Measurements from ENCODE around the gene CCDC142. TPM values are rescaled to one million over a fixed set of nuclear protein-coding genes. Genes with fewer than 3 reads are reported as not detected.
A peak's percentile ranks its signal among the peaks of the same experiment; 100 is the strongest.

Gene CCDC142
- total and polyA plus RNA-seq, 9 of the 15 experiments (the other 6 are each of a cell fraction or from before 2014, with no cell fraction given) = 0.55 to 11.7 (median 7.2) TPM

DNA sequence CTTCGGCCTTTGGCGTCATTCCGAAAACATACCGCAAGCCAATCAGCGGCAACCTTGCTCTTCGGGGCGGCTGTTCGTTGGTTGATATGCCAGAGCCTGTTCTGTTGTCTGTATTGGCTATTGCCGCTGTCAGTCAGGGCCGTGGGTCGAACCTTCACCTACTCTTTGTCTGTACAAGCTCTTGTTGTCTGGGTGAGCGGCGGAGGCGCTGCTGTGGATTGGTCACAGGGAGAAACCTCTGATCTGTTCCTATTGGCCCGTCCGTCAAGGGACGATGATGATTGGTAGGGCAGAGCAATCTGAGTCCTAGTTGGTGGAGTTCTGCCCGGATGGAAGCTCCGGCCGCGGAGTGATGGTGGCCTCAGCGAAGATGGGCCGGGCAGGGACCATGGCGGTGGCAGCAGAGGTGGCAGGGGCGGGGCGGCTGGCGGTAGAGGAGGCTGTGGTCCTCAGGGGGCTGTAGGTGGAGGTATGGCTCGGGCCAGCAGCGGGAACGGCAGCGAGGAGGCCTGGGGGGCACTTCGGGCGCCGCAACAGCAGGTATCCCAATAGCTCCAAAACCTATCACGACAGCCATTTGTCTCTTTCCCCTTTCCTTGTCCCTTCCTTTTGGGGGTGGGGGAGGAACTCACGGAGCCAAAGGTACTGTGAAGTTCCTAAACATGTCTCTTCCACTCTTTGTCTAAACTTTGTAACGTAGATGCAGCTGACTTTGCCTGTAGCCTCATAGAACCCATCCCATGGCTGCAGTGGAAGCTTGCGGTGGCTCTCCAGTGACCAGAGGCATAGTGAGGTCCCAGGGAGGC, 24.5 kb downstream of the CCDC142 start, which contains the start of gene WBP1 (continued):
- TF ChIP-seq, protein P1, sequence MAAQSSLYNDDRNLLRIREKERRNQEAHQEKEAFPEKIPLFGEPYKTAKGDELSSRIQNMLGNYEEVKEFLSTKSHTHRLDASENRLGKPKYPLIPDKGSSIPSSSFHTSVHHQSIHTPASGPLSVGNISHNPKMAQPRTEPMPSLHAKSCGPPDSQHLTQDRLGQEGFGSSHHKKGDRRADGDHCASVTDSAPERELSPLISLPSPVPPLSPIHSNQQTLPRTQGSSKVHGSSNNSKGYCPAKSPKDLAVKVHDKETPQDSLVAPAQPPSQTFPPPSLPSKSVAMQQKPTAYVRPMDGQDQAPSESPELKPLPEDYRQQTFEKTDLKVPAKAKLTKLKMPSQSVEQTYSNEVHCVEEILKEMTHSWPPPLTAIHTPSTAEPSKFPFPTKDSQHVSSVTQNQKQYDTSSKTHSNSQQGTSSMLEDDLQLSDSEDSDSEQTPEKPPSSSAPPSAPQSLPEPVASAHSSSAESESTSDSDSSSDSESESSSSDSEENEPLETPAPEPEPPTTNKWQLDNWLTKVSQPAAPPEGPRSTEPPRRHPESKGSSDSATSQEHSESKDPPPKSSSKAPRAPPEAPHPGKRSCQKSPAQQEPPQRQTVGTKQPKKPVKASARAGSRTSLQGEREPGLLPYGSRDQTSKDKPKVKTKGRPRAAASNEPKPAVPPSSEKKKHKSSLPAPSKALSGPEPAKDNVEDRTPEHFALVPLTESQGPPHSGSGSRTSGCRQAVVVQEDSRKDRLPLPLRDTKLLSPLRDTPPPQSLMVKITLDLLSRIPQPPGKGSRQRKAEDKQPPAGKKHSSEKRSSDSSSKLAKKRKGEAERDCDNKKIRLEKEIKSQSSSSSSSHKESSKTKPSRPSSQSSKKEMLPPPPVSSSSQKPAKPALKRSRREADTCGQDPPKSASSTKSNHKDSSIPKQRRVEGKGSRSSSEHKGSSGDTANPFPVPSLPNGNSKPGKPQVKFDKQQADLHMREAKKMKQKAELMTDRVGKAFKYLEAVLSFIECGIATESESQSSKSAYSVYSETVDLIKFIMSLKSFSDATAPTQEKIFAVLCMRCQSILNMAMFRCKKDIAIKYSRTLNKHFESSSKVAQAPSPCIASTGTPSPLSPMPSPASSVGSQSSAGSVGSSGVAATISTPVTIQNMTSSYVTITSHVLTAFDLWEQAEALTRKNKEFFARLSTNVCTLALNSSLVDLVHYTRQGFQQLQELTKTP (IDR thresholded peaks at IDR 0.05; ENCODE audit: low read depth in 1 of 2, partially characterized antibody in 2 of 2) = no peak
- TF ChIP-seq CBX5 (IDR thresholded peaks at IDR 0.05; ENCODE audit: borderline replicate concordance, low read depth) (no peak), RUNX1 (IDR thresholded peaks at IDR 0.05; ENCODE audit: low read depth) (no peak), CREM (IDR thresholded peaks at IDR 0.05; ENCODE audit: low read depth) (peak; percentile 46; the same call in 1 of the 2 replicates), RFX5 (IDR thresholded peaks at IDR 0.05; ENCODE audit: low read depth, low read length) (no peak), ZNF584 (CRISPR knock-in tag; IDR thresholded peaks at IDR 0.05; ENCODE audit: low read depth) (no peak), RFX7 (CRISPR knock-in tag; IDR thresholded peaks at IDR 0.05) (no peak), MBD2 (IDR thresholded peaks at IDR 0.05; ENCODE audit: borderline replicate concordance, low read depth) (peak; percentile 94), ZNF143 (CRISPR knock-in tag; IDR thresholded peaks at IDR 0.05) (no peak), ZNF696 (CRISPR knock-in tag; conservative IDR thresholded peaks at IDR 0.05) (no peak), ZNF174 (CRISPR knock-in tag; IDR thresholded peaks at IDR 0.05) (no peak)
- TF ChIP-seq, protein P2, sequence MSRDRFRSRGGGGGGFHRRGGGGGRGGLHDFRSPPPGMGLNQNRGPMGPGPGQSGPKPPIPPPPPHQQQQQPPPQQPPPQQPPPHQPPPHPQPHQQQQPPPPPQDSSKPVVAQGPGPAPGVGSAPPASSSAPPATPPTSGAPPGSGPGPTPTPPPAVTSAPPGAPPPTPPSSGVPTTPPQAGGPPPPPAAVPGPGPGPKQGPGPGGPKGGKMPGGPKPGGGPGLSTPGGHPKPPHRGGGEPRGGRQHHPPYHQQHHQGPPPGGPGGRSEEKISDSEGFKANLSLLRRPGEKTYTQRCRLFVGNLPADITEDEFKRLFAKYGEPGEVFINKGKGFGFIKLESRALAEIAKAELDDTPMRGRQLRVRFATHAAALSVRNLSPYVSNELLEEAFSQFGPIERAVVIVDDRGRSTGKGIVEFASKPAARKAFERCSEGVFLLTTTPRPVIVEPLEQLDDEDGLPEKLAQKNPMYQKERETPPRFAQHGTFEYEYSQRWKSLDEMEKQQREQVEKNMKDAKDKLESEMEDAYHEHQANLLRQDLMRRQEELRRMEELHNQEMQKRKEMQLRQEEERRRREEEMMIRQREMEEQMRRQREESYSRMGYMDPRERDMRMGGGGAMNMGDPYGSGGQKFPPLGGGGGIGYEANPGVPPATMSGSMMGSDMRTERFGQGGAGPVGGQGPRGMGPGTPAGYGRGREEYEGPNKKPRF (IDR thresholded peaks at IDR 0.05; ENCODE audit: low read depth, low read length) = no peak
- TF ChIP-seq, protein P3, sequence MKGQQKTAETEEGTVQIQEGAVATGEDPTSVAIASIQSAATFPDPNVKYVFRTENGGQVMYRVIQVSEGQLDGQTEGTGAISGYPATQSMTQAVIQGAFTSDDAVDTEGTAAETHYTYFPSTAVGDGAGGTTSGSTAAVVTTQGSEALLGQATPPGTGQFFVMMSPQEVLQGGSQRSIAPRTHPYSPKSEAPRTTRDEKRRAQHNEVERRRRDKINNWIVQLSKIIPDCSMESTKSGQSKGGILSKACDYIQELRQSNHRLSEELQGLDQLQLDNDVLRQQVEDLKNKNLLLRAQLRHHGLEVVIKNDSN (CRISPR knock-in tag; IDR thresholded peaks at IDR 0.05) = 0 out of 2 replicates have a peak, but pooled peaks have one; percentile 8
- TF ChIP-seq, protein P4, sequence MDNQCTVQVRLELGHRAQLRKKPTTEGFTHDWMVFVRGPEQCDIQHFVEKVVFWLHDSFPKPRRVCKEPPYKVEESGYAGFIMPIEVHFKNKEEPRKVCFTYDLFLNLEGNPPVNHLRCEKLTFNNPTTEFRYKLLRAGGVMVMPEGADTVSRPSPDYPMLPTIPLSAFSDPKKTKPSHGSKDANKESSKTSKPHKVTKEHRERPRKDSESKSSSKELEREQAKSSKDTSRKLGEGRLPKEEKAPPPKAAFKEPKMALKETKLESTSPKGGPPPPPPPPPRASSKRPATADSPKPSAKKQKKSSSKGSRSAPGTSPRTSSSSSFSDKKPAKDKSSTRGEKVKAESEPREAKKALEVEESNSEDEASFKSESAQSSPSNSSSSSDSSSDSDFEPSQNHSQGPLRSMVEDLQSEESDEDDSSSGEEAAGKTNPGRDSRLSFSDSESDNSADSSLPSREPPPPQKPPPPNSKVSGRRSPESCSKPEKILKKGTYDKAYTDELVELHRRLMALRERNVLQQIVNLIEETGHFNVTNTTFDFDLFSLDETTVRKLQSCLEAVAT (IDR thresholded peaks at IDR 0.05) = no peak; a peak in 1 of 4 replicates
- TF ChIP-seq, protein P5, sequence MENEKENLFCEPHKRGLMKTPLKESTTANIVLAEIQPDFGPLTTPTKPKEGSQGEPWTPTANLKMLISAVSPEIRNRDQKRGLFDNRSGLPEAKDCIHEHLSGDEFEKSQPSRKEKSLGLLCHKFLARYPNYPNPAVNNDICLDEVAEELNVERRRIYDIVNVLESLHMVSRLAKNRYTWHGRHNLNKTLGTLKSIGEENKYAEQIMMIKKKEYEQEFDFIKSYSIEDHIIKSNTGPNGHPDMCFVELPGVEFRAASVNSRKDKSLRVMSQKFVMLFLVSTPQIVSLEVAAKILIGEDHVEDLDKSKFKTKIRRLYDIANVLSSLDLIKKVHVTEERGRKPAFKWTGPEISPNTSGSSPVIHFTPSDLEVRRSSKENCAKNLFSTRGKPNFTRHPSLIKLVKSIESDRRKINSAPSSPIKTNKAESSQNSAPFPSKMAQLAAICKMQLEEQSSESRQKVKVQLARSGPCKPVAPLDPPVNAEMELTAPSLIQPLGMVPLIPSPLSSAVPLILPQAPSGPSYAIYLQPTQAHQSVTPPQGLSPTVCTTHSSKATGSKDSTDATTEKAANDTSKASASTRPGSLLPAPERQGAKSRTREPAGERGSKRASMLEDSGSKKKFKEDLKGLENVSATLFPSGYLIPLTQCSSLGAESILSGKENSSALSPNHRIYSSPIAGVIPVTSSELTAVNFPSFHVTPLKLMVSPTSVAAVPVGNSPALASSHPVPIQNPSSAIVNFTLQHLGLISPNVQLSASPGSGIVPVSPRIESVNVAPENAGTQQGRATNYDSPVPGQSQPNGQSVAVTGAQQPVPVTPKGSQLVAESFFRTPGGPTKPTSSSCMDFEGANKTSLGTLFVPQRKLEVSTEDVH (IDR thresholded peaks at IDR 0.05; ENCODE audit: low read depth, partially characterized antibody) = no peak

All from K562 (cell line).